Measurements from ENCODE around the gene ZNF689.

The ZNF689 gene

GRCh38 chr16:30562021-30562420, 48.2 kb downstream of the ZNF689 start:
- DNase-seq (ENCODE audit: low spot score), result no peak

DNA sequence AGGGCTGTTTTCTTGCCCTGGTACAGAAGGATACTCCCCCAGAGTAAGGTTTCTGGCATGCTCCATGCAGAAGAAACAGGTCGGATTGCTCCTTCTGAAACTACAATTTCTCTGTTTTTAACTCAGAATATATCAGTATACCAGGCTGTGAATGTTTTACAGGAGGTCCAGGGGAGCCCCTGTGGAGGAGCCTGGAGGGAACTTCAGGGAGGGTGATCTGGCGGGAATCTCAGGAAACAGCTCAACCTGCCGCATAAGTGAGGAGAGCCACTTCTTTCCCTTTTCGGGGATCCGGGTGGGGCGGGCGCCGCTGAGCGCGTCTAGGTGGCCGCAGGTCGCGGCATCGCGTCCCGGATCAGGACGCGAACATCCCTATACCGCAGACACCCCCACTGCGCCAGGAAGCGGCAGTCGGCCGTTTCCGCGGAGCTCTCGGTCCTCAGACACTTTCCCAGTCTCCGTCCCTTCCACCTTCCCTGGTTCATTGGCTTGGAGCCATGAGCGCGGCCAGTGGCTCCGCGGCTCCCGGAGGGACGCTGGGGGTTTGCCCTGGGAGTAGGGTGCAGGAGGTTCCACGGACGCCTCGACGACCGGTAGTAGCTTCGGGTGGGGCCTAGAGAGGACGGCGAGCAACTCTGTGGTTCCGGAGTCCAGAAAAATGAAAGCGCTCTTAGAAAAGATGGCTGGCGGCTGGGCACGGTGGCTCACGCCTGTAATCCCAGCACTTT, 48.9 kb downstream of the ZNF689 start:
- peak; percentile 42 for DNase-seq (ENCODE audit: low spot score)

DNA sequence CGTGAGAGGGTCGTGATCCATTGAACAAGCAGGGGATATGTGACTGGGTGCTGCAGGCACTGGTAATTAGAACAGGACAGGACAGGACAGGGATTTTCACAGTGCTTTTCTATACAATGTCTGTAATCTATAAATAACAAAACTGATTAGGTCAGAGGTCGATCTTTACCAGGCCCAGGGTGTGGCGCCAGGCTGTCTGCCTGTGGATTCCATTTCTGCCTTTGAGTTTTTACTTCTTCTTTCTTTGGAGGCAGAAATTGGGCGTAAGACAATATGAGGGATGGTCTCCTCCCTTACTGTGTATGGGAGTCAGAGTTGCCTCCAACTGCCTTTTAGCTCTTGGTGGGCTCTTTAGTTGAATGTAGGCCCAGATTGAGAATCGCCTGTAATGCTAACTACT, 50.5 kb downstream of the ZNF689 start:
- DNase-seq (ENCODE audit: low spot score), result no peak

DNA sequence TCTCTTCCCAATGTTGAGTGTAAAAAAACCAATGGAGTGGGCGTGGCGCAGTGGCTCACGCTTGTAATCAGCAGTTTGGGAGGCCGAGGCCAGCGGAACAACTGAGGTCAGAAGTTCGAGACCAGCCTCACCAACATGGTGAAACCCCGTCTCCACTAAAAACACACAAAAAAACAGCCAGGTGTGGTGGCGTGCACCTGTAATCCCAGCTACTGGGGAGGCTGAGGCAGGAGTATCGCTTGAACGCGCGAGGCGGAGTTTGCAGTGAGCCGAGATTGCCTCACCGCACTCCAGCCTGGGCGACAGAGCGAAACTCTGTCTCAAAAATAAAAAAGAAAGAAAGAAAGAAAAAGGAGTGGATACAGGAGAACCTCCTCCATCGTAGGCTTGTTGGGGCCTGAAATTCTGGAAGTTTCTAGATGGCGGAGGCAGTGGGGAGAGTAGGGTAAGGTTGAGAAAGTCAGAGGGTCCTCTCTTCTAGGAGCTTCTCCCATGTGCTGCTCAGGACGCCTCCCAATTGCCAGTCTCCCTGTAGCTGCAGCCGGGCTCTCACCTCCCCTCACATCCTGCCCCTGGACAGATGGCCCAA, 51.3 kb downstream of the ZNF689 start:
- DNase-seq (ENCODE audit: low spot score), result no peak

DNA sequence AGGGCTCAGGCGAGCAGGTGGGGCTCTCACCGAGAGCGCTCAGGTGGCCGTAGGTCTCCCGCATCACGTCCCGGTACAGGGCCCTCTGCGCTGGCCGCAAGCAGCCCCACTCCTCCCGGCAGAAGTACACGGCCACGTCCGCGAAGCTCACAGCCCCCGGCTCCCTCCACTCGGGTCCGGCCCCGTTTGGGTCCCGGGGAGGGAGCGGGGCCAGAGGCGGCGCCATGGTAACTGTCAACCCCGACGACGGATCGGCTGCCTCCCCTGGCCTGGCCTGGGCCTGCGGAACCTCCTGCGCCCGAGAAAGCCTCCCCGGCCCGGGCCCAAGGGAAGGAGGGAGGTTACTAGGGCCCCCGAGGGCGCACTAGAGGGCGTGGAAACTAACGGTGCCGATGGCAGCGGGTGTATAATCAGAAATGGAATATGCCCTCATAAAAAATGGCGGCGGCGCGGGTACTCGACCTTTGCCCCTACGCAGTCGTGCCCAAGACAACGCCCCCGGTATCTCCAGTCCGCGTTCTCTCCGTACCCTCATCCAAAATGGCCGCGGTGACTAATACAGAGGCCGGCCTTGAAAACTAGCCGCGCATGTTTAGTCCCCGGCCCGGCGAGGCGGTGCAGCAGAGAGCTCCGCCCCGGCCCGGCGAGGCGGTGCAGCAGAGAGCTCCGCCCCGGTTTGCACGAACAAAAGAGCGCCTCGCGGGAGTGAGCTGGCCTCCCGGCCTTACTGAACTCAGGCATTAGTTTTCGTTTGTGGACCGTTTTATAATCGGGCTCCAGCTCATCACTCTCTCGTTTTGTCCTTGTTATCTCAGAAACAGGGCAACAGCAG, 52.0 kb downstream of the ZNF689 start, which contains the start of gene ZNF764:
Gene ZNF764, minus strand, starts transcription at position 418 of the 832 bp plus-strand sequence. Its CDS starts 192 bp downstream, at position 226.
- peak; percentile 98 for DNase-seq (ENCODE audit: low spot score)

DNA sequence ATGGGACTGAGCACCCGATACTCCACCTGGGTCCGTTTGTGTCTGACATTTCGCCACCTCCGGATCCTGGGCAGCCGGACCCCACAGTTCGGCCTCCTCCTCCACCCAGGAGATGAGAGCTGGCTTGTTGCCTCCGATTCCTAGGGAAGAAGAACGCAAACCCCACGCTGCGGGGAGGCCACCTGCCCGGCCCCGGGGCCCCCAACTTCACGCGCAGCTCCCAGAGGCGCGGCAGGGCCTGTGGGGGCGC, 52.6 kb downstream of the ZNF689 start:
- DNase-seq (ENCODE audit: low spot score), result no peak

DNA sequence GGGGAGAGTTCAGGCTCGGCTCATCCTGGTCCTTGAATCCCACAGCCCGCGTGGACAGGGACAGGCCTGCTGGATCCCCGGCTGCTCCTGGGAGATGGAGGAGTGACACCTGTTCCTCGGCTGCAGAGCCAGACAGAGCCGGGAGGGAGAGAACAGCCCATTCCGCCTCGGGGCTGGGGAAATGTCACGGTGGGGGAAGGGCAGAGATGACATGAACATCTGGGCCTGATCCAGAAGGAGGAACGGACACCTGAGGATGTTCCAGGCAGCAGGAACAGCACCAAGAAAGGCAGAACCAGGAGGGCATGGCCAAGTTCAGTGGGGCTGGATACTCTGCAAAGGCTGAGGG, 54.1 kb downstream of the ZNF689 start:
- no peak for DNase-seq (ENCODE audit: low spot score)

DNA sequence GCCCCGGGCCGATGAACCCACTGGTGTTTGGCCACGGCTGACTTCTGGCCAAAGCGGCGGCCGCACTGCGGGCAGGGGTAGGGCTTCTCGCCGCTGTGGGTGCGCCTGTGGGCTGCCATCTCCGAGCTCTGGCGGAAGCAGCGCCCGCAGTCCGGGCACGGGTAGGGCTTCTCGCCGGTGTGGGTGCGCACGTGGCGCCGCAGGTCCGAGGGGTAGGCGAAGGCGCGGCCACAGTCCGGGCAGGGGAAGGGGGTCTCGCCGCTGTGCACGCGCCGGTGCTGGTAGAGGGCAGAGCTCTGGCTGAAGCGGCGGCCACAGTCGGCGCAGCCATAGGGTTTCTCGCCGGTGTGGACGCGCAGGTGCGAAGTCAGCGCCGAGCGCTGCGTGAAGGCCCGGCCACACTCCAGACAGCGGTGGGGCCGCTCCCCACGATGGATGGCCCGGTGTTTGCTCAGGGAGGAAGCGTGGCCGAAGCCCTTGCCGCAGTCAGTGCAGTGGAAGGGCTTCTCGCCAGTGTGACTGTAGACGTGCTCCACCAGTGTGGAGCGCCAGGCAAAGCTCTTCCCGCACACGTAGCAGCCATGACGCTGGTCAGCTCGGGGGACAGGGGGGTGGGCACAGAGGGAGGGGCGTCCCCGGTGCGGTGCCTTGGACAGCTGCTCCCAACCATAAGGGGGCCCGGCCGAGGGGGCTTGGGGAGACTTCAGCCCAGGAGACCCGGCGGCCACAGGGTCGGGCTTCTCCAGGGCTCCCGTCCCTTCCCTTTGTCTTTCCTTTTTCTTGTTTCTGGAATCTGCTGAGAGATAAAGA, 54.7 kb downstream of the ZNF689 start:
- DNase-seq (ENCODE audit: low spot score), result no peak

- no peak for DNase-seq (ENCODE audit: low spot score)
Measured at GRCh38 chr16:30554557-30555314, 55.5 kb downstream of the ZNF689 start.

DNA sequence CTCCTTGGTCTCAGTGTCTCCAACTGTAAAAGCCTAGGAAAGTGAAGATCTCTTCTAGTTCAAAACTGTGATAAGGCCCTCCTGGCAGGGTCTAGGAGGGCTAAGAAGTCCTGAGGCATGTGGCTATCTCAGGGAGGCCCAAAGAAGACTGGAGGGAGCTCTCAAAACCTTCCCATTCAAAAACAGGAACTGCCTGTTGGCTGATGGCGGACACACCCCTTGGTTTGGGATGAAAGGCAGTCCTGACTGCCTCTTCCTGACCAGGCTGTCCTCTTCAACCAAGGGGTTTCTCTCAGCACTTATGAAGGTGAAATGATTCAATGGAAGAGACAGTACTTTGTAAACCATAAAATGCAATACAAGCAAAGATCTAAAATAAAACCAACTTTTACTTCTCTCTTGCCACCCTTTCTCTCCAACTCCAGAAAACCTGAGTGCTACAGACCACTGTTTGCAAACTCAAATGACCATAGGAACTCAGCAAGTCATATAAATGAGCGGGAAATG, 56.7 kb downstream of the ZNF689 start:
- no peak for DNase-seq (ENCODE audit: low spot score)

DNA sequence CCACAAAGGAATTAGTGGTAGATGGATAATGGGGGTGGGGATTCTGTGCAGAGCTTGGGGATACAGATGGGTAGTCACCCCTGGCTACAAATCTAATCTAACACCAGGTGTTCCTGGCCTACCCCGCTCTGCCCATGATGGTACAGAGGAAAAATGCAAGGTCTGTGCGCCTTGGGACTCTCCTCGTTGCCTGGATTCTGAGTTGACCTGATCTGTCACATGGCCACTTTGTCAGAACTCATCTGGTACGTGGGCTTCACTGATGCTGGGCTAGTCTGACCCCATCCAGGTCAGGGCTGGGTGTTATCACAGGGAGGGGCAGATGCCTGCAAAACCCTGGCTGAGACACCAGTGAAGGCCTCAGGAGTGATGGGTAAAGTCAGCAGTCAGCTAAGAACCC, 57.2 kb downstream of the ZNF689 start:
- DNase-seq (ENCODE audit: low spot score), result no peak

Data from hematopoietic multipotent progenitor cell treated with erythropoietin and hydrocortisone succinate and interleukin-3 and kit ligand, for 17 days (in vitro differentiated cells).